Small intestine (tissue), 7 donors: ENCODE data around the gene B4GALNT4. TPM values are rescaled to one million over a fixed set of nuclear protein-coding genes. Genes with fewer than 3 reads are reported as not detected.
"Not testable (repeated sequence)": the region's sequence is repeated elsewhere in the genome, so short reads cannot be mapped to it uniquely, and the experiment has no call there.

Source experiments
- DNase-seq, 2 donors: peaks; one replicate each; pipeline versions ENCODE4 v3.0.0 to v3.0.0-alpha.2; 2013
- FAIRE-seq: peaks from 2 replicates; lab custom pipeline; 2012; peaks lifted over from hg19 to GRCh38; lab: Jason Lieb, UNC
- H3K27ac ChIP-seq, 3 donors: one replicate each; pipeline ENCODE4 v1.5.1; 2013; ENCODE audit warnings: low read length in 2 of 3, mild to moderate bottlenecking in 2 of 3, control low read depth in 1 of 3, inconsistent platforms in 1 of 3, low read depth in 1 of 3, moderate library complexity in 1 of 3
- H3K27me3 ChIP-seq, 3 donors: one replicate each; pipeline ENCODE4 v1.6.1; 2013; ENCODE audit warnings: low read length in 3 of 3, inconsistent platforms in 1 of 3; ENCODE audit not compliant: control insufficient read depth in 3 of 3, insufficient read depth in 3 of 3
- H3K36me3 ChIP-seq, 3 donors: one replicate each; pipeline ENCODE4 v1.6.1; 2013; ENCODE audit warnings: low read length in 3 of 3, inconsistent platforms in 1 of 3, low read depth in 1 of 3, mild to moderate bottlenecking in 1 of 3, moderate library complexity in 1 of 3; ENCODE audit not compliant: control insufficient read depth in 3 of 3, insufficient read depth in 2 of 3
- H3K4me1 ChIP-seq, 3 donors: one replicate each; pipeline ENCODE4 v1.6.1; 2013; ENCODE audit warnings: low read length in 2 of 3, inconsistent platforms in 1 of 3, low read depth in 1 of 3, mild to moderate bottlenecking in 1 of 3, moderate library complexity in 1 of 3; ENCODE audit not compliant: control insufficient read depth in 3 of 3, insufficient read depth in 2 of 3
- H3K4me3 ChIP-seq, 3 donors: one replicate each; pipeline ENCODE4 v1.5.1; 2013; ENCODE audit warnings: low read length in 3 of 3, control low read depth in 1 of 3, inconsistent platforms in 1 of 3, low read depth in 1 of 3, mild to moderate bottlenecking in 1 of 3, moderate library complexity in 1 of 3
- H3K9me3 ChIP-seq, 2 donors: one replicate each; pipeline ENCODE4 v1.6.1; 2013; ENCODE audit warnings: low read depth in 1 of 2, low read length in 1 of 2; ENCODE audit not compliant: control insufficient read depth in 2 of 2, insufficient read depth in 1 of 2
- WGBS, 3 donors: extraction: QIAGEN DNeasy Blood & Tissue Kit; methylation state at CpG; one replicate each; pipeline ENCODE4 v1.1.7; 2013; 5-methylcytosine and 5-hydroxymethylcytosine counted together
- polyA plus RNA-seq, 4 donors: library from polyadenylated mRNA; stranded (reverse) in 3 of 4; unstranded in 1 of 4; fragments of 200-250 nt in 3 of 4; fragments of 120-200 nt in 1 of 4; gene quantifications; one replicate each; pipeline versions ENCODE4 v1.2.1 to v1.2.3, GENCODE V29; 2013
- donor health status: healthy with polysubstance abuse.
- donor health status: control.
- donor health status: control.
- donor health status: Bipolar disorder and iron deficiency.
- donor health status: healthy.

Gene B4GALNT4
- polyA plus RNA-seq, 4 donors, result 4.5 to 23.8 (median 7.5) TPM

DNA sequence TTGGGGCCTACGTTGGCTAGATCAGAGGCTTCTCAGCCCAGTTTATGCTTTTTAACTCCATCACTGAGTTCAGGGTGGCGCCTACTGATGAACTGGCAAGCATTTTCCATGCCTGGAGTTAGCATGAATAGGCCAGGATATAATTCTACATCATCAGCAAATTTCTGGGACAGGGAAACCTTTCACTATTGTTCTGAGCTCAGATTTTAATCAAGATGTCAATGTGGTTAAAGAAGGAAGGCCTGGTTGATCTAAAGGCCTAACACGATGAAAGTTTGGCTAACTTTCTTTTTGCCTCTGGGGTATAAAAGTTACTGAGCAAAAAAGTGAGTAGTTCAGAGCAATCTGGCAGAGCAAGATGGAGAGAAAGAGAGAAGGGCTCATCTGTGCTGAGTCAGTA, 27.0 kb upstream of the B4GALNT4 start:
- no peaks in the 10 kb centered on the region for H3K4me1 ChIP-seq
- 76 to 79% (median 78%) methylated on average over 3 of the region's 3 CpGs for WGBS, 3 donors
- no peak overlapping the region for H3K27ac ChIP-seq
- no peaks in the 10 kb centered on the region for H3K36me3 ChIP-seq
- no peak overlapping the region for H3K4me3 ChIP-seq
- no peak for FAIRE-seq
- H3K9me3 ChIP-seq, result no peaks in the 10 kb centered on the region
- DNase-seq, result no peak
- no peaks in the 10 kb centered on the region for H3K27me3 ChIP-seq

DNA sequence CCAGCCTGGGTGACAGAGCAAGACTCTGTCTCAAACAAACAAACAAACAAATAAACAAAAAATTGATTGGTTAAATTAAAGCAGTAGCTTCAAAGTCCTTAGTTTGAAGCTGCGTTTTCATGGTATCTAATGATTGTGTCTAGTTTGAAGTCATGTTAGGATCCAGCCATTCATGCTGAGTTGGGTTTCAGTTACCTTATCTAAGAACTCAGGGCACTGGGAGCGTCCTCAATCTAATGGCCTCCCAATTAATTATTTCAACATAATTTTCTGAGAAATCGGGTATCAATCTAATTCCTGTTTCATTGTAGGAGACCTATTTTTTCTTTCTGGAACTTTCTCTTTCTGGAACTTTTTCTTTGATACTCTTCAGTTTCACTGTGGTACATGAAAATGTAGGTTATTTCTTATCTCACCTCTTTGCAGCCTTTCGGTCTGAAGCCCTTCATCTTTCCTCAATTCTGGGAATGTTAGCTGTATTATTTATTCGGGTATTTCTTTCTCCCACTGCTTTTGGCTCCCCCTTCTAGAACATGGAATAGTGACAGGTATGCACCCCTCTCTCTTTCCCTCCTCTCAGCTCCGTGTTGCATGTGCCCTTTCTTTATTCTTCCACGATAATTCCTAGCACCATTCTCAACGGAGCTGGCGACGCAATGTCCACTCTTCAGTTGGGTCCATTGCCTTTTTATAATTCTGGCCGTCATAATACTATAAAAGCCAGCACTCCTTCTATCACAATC, 24.3 kb upstream of the B4GALNT4 start:
- no peaks in the 10 kb centered on the region for H3K27me3 ChIP-seq
- no peak overlapping the region for H3K4me3 ChIP-seq
- DNase-seq, result no peak
- no peak overlapping the region for H3K27ac ChIP-seq
- WGBS, 3 donors, result 85 to 91% (median 90%) methylated on average over 11 of the region's 11 CpGs
- H3K9me3 ChIP-seq, result no peaks in the 10 kb centered on the region
- H3K4me1 ChIP-seq, result peaks cover 0 to 5% (median 0%) of the 10 kb centered on the region in 3 donors
- no peak for FAIRE-seq
- no peaks in the 10 kb centered on the region for H3K36me3 ChIP-seq

DNA sequence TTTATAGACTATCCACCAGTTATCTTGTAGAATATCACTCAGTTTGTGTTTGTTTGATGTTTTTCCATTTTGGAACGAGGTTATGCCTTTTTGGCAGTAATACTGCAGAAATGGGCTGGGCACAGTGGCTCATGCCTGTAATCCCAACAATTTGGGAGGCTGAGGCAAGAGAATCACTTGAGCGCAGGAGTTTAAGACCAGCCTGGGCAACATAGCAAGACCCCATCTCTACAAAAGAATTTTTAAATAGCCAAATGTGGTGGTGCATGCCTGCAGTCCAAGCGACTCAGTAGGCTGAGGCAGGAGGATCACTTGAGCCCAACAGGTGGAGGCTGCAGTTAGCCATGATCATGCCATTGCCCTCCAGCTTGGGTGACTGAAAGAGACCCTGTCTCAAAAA, 22.8 kb upstream of the B4GALNT4 start:
- FAIRE-seq (no peak), DNase-seq (no peak)
- Histone ChIP-seq H3K36me3 (no peaks in the 10 kb centered on the region), H3K27ac (no peak overlapping the region), H3K9me3 (no peaks in the 10 kb centered on the region), H3K4me1 (peaks cover 0 to 19% (median 0%) of the 10 kb centered on the region in 3 donors), H3K4me3 (no peak overlapping the region), H3K27me3 (no peaks in the 10 kb centered on the region)
- 80 to 86% (median 80%) methylated on average over 3 of the region's 3 CpGs for WGBS, 3 donors

DNA sequence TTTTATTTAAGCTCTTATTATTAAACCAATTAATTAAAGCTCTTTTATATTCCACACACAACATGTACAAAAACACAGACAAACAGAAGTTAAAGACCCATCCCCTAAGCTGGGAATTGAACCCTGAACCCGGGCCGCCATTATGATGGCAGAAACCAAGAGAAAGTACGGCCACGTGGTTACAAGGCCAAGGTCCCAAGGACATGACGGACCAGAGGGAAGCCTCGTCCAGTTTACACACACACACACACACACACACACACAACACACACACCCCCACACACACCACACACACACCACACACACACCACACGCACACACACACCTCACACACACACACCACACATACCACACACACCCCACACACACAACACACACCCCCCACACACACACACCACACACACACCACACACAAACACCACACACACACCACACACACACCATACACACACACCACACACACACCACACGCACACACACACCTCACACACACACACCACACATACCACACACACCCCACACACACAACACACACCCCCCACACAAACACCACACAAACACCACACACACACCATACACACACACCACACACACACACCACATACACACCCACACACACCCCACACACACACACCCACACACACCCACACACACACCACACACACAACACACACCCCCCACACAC, 19.9 kb upstream of the B4GALNT4 start:
- FAIRE-seq, H3K9me3 ChIP-seq, DNase-seq, H3K4me3 ChIP-seq, H3K27me3 ChIP-seq, H3K36me3 ChIP-seq: not testable (repeated sequence)
- WGBS, 3 donors, result 56 to 78% (median 72%) methylated on average over 7 to 8 of the region's 8 CpGs
- Histone ChIP-seq H3K4me1 (peaks cover 0 to 35% (median 2%) of the 10 kb centered on the region in 3 donors), H3K27ac (peak overlapping the region in 1 of 3 donors; percentile 19)

DNA sequence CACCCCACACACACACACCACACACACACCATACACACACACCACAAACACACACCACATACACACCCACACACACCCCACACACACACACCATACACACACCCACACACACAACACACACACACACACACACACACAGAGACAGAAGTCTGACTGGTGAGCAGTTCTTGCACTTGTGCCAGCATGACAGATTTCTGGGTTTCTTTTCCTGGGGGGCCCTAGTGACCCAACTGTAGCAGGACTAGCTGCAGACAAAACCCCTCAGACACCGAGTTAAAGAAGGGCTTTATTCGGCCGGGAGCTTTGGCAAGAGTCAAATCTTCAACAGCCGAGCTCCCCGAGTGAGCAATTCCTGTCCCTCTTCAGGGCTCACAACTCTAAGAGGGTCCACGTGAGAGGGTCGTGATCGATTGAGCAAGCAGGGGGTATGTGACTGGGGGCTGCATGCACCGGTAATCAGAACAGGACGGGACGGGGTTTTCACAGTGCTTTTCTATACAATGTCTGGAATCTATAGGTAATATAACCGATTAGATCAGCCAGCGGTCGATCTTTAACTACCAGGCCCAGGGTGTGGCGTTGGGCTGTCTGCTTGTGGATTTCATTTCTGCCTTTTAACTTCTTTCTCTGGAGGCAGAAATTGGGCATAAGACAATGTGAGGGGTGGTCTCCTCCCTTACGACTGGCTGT, 19.1 kb upstream of the B4GALNT4 start:
- peak in 1 of 2 donors; percentile 45 for DNase-seq
- not testable (repeated sequence) for FAIRE-seq, H3K27me3 ChIP-seq, H3K9me3 ChIP-seq, H3K4me3 ChIP-seq, H3K36me3 ChIP-seq
- Histone ChIP-seq H3K27ac (peak overlapping the region in 2 of 3 donors; percentile 47 to 64), H3K4me1 (peaks cover 0 to 37% (median 2%) of the 10 kb centered on the region in 3 donors)
- 39 to 69% (median 48%) methylated on average over 16 of the region's 16 CpGs for WGBS, 3 donors

DNA sequence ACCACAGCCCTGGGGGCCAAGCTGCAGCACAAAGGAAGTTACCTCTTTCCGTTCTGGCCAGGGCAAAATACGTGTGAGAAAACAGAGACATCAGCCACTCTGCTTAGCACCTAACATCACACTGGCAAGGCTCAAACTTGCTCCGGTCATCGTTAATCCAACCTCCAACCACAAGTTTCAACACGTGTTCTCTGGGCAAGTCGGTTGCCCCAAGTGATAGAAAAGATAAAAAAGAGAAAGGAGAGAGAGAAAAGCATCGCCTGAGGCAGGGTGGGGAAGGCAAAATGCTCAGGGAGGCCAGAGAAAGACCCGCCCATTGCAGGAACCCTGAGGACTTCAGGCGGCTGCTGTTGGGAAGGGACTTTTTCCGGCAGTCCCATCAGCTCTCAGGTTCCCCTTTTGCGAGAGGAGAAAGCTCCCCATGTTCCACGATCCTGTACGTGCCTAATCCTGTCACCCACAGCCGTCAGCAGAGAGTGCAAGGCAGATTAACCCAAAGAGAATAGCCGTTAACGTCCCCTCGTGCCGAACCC, 18.5 kb upstream of the B4GALNT4 start:
- Histone ChIP-seq H3K27me3 (no peaks in the 10 kb centered on the region), H3K27ac (peak overlapping the region in 2 of 3 donors; percentile 47 to 64), H3K4me3 (no peak overlapping the region), H3K36me3 (no peaks in the 10 kb centered on the region), H3K4me1 (peaks cover 0 to 43% (median 5%) of the 10 kb centered on the region in 3 donors), H3K9me3 (no peaks in the 10 kb centered on the region)
- no peak for FAIRE-seq
- 52 to 71% (median 68%) methylated on average over 18 of the region's 18 CpGs for WGBS, 3 donors
- peak in 1 of 2 donors; percentile 48 for DNase-seq

DNA sequence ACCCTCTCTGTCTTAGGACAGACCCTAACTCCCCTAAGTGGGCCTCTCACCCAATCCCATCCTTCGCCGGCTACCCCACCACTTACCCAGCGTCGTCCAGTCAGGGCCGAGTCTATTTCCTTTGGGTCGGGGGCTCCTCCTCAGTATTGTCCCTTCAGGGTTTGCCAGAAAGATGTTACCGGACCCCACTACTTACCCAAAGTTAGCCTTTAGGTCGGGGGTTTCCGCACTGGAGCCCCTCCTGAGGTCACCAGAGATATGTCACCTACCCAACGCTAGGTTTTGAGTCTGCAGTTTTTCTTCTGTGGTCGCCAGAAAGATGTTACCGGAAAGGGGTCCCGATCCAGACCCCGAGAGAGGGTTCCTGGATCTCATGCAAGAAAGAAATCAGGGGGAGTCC, 17.9 kb upstream of the B4GALNT4 start:
- H3K4me1 ChIP-seq, result peaks cover 0 to 44% (median 5%) of the 10 kb centered on the region in 3 donors
- no peak for FAIRE-seq
- 95 to 96% (median 96%) methylated on average over 14 of the region's 14 CpGs for WGBS, 3 donors
- H3K4me3 ChIP-seq, result no peak overlapping the region
- H3K9me3 ChIP-seq, result no peaks in the 10 kb centered on the region
- no peak overlapping the region for H3K27ac ChIP-seq
- no peaks in the 10 kb centered on the region for H3K27me3 ChIP-seq
- no peak for DNase-seq
- no peaks in the 10 kb centered on the region for H3K36me3 ChIP-seq

DNA sequence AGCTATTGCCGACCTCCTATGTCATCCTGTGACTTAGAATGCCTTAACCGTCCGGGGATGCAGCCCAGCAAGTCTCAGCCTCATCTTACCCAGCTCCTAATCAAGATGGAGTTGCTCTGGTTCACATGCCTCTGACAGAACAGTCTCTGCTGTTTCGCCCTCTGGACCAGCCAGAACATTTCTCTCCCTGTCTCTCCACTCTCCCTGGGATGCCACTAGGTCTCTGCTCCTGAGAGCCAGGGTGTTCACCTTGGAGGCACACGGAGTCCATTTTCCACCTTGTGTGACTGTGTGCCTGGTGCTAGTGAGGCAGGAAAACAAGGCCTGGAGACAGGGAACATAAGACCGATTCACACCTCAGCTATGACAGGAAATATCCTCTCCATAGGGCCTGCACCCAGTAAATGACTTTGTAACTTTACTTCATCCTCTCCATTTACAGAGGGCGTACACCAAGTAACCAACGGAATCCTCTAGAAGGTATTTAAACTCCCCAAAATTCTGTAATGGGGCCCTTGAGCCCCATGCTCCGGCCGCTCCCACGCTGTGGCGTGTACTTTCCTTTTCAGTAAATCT, 16.8 kb upstream of the B4GALNT4 start:
- Histone ChIP-seq H3K36me3 (no peaks in the 10 kb centered on the region), H3K4me3 (no peak overlapping the region), H3K4me1 (peaks cover 0 to 44% (median 5%) of the 10 kb centered on the region in 3 donors), H3K27me3 (no peaks in the 10 kb centered on the region), H3K9me3 (no peaks in the 10 kb centered on the region), H3K27ac (peak overlapping the region in 2 of 3 donors; percentile 72 to 90)
- WGBS, 3 donors, result 87 to 92% (median 92%) methylated on average over 12 of the region's 12 CpGs
- no peak for DNase-seq
- no peak for FAIRE-seq
